Mesenchymal stem cell (in vitro differentiated cells and primary cell): ENCODE data around the gene CNKSR3.
A peak's percentile ranks its signal among the peaks of the same experiment; 100 is the strongest.

Experiments
- DNase-seq: peaks from one replicate; pipeline ENCODE4 v3.0.0-alpha.2; 2013
- H2AFZ ChIP-seq: one replicate; pipeline ENCODE4 v1.6.1; 2013; ENCODE audit warnings: low read depth, mild to moderate bottlenecking, control low read depth, inconsistent platforms, low read length, moderate library complexity
- H2AK5ac ChIP-seq: 2 replicates; pipeline ENCODE4 v1.6.1; 2013; ENCODE audit warnings: low read length, moderate library complexity, mild to moderate bottlenecking, inconsistent platforms; ENCODE audit not compliant: severe bottlenecking
- H2BK120ac ChIP-seq: one replicate; pipeline ENCODE4 v1.6.1; 2013; ENCODE audit warnings: low read depth, mild to moderate bottlenecking, inconsistent platforms, low read length, moderate library complexity
- H2BK12ac ChIP-seq, 2 experiments: one replicate each; pipeline ENCODE4 v1.6.1; 2013; ENCODE audit warnings: inconsistent platforms in 2 of 2, low read length in 2 of 2, mild to moderate bottlenecking in 2 of 2, moderate library complexity in 2 of 2, control low read depth in 1 of 2
- H2BK15ac ChIP-seq: one replicate; pipeline ENCODE4 v1.6.1; 2013; ENCODE audit warnings: mild to moderate bottlenecking, low read depth, inconsistent platforms; ENCODE audit not compliant: poor library complexity, severe bottlenecking
- H2BK5ac ChIP-seq: 2 replicates; pipeline ENCODE4 v1.6.1; 2013; ENCODE audit warnings: low read depth, mild to moderate bottlenecking, low read length, control low read depth, inconsistent platforms; ENCODE audit not compliant: poor library complexity, severe bottlenecking
- H3K14ac ChIP-seq, 2 experiments: one replicate each; pipeline ENCODE4 v1.6.1; 2013; ENCODE audit warnings: inconsistent platforms in 2 of 2, low read length in 2 of 2, control low read depth in 1 of 2, mild to moderate bottlenecking in 1 of 2, moderate library complexity in 1 of 2
- H3K18ac ChIP-seq, 2 experiments: one replicate each; pipeline ENCODE4 v1.6.1; 2013; ENCODE audit warnings: inconsistent platforms in 2 of 2, low read length in 2 of 2, control low read depth in 1 of 2, low read depth in 1 of 2, mild to moderate bottlenecking in 1 of 2
- H3K23ac ChIP-seq, 2 experiments: one replicate each; pipeline ENCODE4 v1.6.1; 2013; ENCODE audit warnings: inconsistent platforms in 2 of 2, low read length in 2 of 2, mild to moderate bottlenecking in 2 of 2, moderate library complexity in 2 of 2, control low read depth in 1 of 2
- H3K27ac ChIP-seq: 2 replicates; pipeline ENCODE4 v1.5.1; 2013; ENCODE audit warnings: mild to moderate bottlenecking, moderate library complexity, low read length, control low read depth, inconsistent platforms; ENCODE audit not compliant: poor library complexity, severe bottlenecking
- H3K27me3 ChIP-seq, 2 experiments: 2 replicates each; pipeline versions ENCODE4 v1.6.1 to v1.7.0; 2013; ENCODE audit warnings: low read length in 2 of 2, mild to moderate bottlenecking in 2 of 2, moderate library complexity in 2 of 2, control low read depth in 1 of 2, inconsistent platforms in 1 of 2; ENCODE audit not compliant: control insufficient read depth in 1 of 2, insufficient read depth in 1 of 2
- H3K36me3 ChIP-seq, 2 experiments: 2 replicates each; pipeline versions ENCODE4 v1.6.1 to v1.7.0; 2013; ENCODE audit warnings: low read length in 2 of 2, control low read depth in 1 of 2, inconsistent platforms in 1 of 2, low read depth in 1 of 2, mild to moderate bottlenecking in 1 of 2; ENCODE audit not compliant: insufficient read depth in 2 of 2, control insufficient read depth in 1 of 2
- H3K4ac ChIP-seq, 2 experiments: one replicate each; pipeline ENCODE4 v1.6.1; 2013; ENCODE audit warnings: inconsistent platforms in 2 of 2, low read length in 2 of 2, mild to moderate bottlenecking in 2 of 2, moderate library complexity in 2 of 2, control low read depth in 1 of 2, low read depth in 1 of 2
- H3K4me1 ChIP-seq: 2 replicates; pipeline ENCODE4 v1.6.1; 2013; ENCODE audit warnings: low read depth, low read length, control low read depth; ENCODE audit not compliant: control insufficient read depth, insufficient read depth
- H3K4me2 ChIP-seq: 2 replicates; pipeline ENCODE4 v1.6.1; 2013; ENCODE audit warnings: low read length, mild to moderate bottlenecking, inconsistent platforms; ENCODE audit not compliant: poor library complexity, severe bottlenecking
- H3K4me3 ChIP-seq, 2 experiments: 2 replicates each; pipeline versions ENCODE4 v1.5.1 to v1.7.0; 2013; ENCODE audit warnings: low read length in 2 of 2, mild to moderate bottlenecking in 2 of 2, control low read depth in 1 of 2, low read depth in 1 of 2; ENCODE audit not compliant: insufficient read depth in 1 of 2
- H3K79me1 ChIP-seq: replicated peaks from 2 replicates; pipeline ENCODE4 v1.6.1; 2013; ENCODE audit warnings: mild to moderate bottlenecking, control low read depth, low read length, inconsistent platforms; ENCODE audit not compliant: poor library complexity, severe bottlenecking
- H3K9ac ChIP-seq: 2 replicates; pipeline ENCODE4 v1.7.0; 2013; ENCODE audit warnings: mild to moderate bottlenecking, low read length, moderate library complexity
- H3K9me3 ChIP-seq: 2 replicates; pipeline ENCODE4 v1.7.0; 2013; ENCODE audit warnings: mild to moderate bottlenecking, low read length; ENCODE audit not compliant: control insufficient read depth
- H4K8ac ChIP-seq: one replicate; pipeline ENCODE4 v1.6.1; 2013; ENCODE audit warnings: inconsistent platforms, mild to moderate bottlenecking, low read length, moderate library complexity
- H4K91ac ChIP-seq: one replicate; pipeline ENCODE4 v1.6.1; 2013; ENCODE audit warnings: mild to moderate bottlenecking, low read length, inconsistent platforms
- WGBS: methylation state at CpG from one replicate; pipeline ENCODE4 v1.1.7; 2013; ENCODE audit warnings: mixed read lengths; 5-methylcytosine and 5-hydroxymethylcytosine counted together

CNKSR3 gene

DNA sequence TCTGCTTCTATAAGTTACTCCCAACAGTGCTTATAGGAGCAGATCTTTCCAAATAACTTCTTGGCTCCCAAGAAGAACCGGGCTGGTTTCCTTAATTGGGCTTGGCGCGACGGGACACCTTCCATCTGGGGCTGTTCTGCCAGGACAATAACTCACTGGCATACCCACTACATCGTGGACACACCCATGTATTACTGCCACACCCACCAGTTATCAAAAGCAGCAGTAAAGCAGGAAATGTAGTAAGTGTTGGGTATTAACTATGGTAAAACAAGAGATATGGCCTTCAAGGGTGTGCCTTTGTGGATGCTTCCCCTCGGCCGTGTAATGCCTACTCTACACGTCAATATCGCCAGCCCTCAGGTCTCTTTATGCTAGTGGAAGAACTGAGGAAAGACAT is 24.7 kb downstream of the CNKSR3 start:
- H3K4me1 ChIP-seq, result peaks cover 17% of the 10 kb centered on the region
- peaks cover 10% of the 10 kb centered on the region for H3K79me1 ChIP-seq
- no peaks in the 10 kb centered on the region for H3K27me3 ChIP-seq
- no peak overlapping the region for H3K9ac ChIP-seq
- DNase-seq, result no peak
- H3K27ac ChIP-seq, result no peak overlapping the region
- no peak overlapping the region for H2BK5ac ChIP-seq
- no peak overlapping the region for H3K14ac ChIP-seq
- H2BK12ac ChIP-seq, result no peak overlapping the region
- no peaks in the 10 kb centered on the region for H3K9me3 ChIP-seq
- no peak overlapping the region for H3K23ac ChIP-seq
- no peak overlapping the region for H4K8ac ChIP-seq
- H2AK5ac ChIP-seq, result no peak overlapping the region
- H3K36me3 ChIP-seq, result no peaks in the 10 kb centered on the region
- no peak overlapping the region for H2BK120ac ChIP-seq
- H2AFZ ChIP-seq, result no peak overlapping the region
- H2BK15ac ChIP-seq, result no peak overlapping the region
- no peak overlapping the region for H3K18ac ChIP-seq
- H3K4me2 ChIP-seq, result no peak overlapping the region
- no peak overlapping the region for H4K91ac ChIP-seq
- no peak overlapping the region for H3K4ac ChIP-seq
- WGBS, result 90% methylated on average over 8 of the region's 9 CpGs
- no peak overlapping the region for H3K4me3 ChIP-seq

DNA sequence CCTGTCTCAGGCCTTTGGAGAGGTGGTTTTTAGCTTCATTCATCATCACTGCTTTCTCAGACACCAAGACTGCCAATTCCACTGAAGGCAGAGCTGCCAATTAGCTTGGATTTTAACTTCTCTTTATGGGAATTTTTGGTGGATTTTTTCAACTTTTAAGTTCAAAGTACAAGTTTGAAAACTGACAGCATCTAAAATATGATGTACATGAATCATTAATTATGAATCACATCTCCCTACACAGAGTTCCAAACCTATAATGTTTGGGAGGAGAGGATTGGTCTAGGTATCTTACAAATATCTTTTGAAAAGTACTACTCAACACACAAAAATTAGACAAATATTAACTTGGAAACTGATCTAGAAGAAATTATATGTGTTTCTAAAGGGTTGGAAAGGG is 25.5 kb downstream of the CNKSR3 start:
- Histone ChIP-seq H2BK12ac (no peak overlapping the region), H3K23ac (no peak overlapping the region), H4K8ac (no peak overlapping the region), H2AFZ (no peak overlapping the region), H2BK5ac (no peak overlapping the region), H3K4ac (no peak overlapping the region), H3K14ac (no peak overlapping the region), H2BK15ac (no peak overlapping the region), H4K91ac (no peak overlapping the region), H2BK120ac (no peak overlapping the region), H3K79me1 (peaks cover 8% of the 10 kb centered on the region), H3K36me3 (no peaks in the 10 kb centered on the region), H3K18ac (no peak overlapping the region), H3K27ac (no peak overlapping the region), H3K9me3 (no peaks in the 10 kb centered on the region), H3K4me3 (no peak overlapping the region), H3K4me2 (no peak overlapping the region), H2AK5ac (no peak overlapping the region), H3K27me3 (no peaks in the 10 kb centered on the region), H3K9ac (no peak overlapping the region), H3K4me1 (peaks cover 20% of the 10 kb centered on the region)
- DNase-seq, result no peak

DNA sequence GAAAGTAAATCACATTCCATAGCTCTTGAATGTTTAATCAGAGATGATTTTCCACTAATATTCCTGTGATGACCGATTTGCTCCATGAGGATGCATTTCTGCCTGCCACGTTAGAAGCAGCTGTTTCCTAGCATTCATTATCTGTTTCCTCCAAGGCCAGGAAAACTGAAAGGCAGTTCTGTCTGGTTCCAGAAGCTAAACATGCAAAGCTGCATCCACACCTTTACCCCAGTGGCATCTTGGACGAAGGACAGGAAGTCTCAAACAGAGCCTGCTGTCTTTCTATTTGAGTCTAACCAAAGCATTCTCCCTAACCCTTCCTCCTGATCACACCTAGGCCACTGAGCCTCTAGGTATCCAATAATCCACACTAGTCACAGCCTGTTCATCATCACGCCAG is 27.6 kb downstream of the CNKSR3 start:
- peak overlapping the region in 1 of 2 experiments; percentile 9 for H3K23ac ChIP-seq
- H4K8ac ChIP-seq, result no peak overlapping the region
- H2BK120ac ChIP-seq, result no peak overlapping the region
- no peak overlapping the region for H3K4me3 ChIP-seq
- WGBS, result 63% methylated on average over 4 of the region's 4 CpGs
- DNase-seq, result no peak
- no peaks in the 10 kb centered on the region for H3K36me3 ChIP-seq
- H2AK5ac ChIP-seq, result no peak overlapping the region
- H3K18ac ChIP-seq, result no peak overlapping the region
- H3K4me1 ChIP-seq, result peaks cover 19% of the 10 kb centered on the region
- H3K79me1 ChIP-seq, result peaks cover 8% of the 10 kb centered on the region
- no peak overlapping the region for H3K27ac ChIP-seq
- H3K4ac ChIP-seq, result no peak overlapping the region
- no peak overlapping the region for H2BK15ac ChIP-seq
- H3K9me3 ChIP-seq, result no peaks in the 10 kb centered on the region
- H3K9ac ChIP-seq, result no peak overlapping the region
- H2AFZ ChIP-seq, result no peak overlapping the region
- H2BK12ac ChIP-seq, result no peak overlapping the region
- H2BK5ac ChIP-seq, result no peak overlapping the region
- H3K27me3 ChIP-seq, result no peaks in the 10 kb centered on the region
- no peak overlapping the region for H3K4me2 ChIP-seq
- H4K91ac ChIP-seq, result no peak overlapping the region
- H3K14ac ChIP-seq, result no peak overlapping the region

DNA sequence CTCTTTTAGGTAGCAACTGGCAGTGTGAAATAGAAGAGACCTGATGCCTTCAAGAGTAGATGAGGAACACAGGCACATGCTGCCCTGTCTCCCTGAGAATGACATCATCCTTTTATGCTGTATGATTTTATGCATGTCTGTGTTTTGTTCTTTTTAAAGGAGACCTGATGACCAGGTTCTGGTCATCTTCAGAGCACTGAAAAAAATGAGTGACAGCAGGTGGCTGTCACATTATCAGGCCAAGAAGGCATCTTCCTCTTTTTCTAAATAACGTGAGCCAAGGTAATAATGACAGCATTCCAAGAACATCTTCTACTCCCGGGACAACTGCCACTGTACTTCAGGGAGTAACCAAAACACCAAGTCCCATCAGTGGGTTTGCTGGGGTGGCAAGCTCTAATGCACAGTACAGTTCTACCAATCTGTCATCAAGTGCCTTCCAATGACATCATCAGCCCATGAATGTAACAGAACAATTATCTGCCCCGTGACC is 28.9 kb downstream of the CNKSR3 start:
- Histone ChIP-seq H3K9me3 (no peaks in the 10 kb centered on the region), H3K14ac (no peak overlapping the region), H3K4me2 (no peak overlapping the region), H3K4me1 (peaks cover 20% of the 10 kb centered on the region), H3K27ac (no peak overlapping the region), H2AK5ac (no peak overlapping the region), H4K8ac (no peak overlapping the region), H2AFZ (no peak overlapping the region), H2BK12ac (peak overlapping the region in 1 of 2 experiments; percentile 6), H2BK5ac (no peak overlapping the region), H3K23ac (no peak overlapping the region), H2BK15ac (no peak overlapping the region), H3K27me3 (no peaks in the 10 kb centered on the region), H4K91ac (no peak overlapping the region), H3K9ac (no peak overlapping the region), H3K79me1 (peaks cover 8% of the 10 kb centered on the region), H3K4ac (no peak overlapping the region), H3K4me3 (no peak overlapping the region), H2BK120ac (no peak overlapping the region), H3K36me3 (no peaks in the 10 kb centered on the region), H3K18ac (peak overlapping the region in 1 of 2 experiments; percentile 30)
- DNase-seq, result no peak
- 86% methylated on average over 3 of the region's 3 CpGs for WGBS
